BE2C (cell line): ENCODE data around the gene ARHGAP26.
A peak's percentile ranks its signal among the peaks of the same experiment; 100 is the strongest.

ENCODE experiments used
- DNase-seq: peaks from one replicate; pipeline ENCODE4 v3.0.0-alpha.2; 2020
- H3K27me3 ChIP-seq: fragments of 250-450 bp; sonication (Bioruptor Pico); 2 replicates; pipeline ENCODE4 v1.5.1; 2020; ENCODE audit warnings: mild to moderate bottlenecking
- H3K36me3 ChIP-seq: fragments of 250-450 bp; sonication (Bioruptor Pico); 2 replicates; pipeline ENCODE4 v1.5.1; 2020; ENCODE audit warnings: mild to moderate bottlenecking
- H3K4me1 ChIP-seq: fragments of 250-450 bp; sonication (Bioruptor Pico); 2 replicates; pipeline ENCODE4 v1.5.1; 2020
- H3K4me3 ChIP-seq: 2 replicates; pipeline ENCODE4 v1.5.1; 2011; ENCODE audit warnings: low read depth, low read length
- H3K9me3 ChIP-seq: fragments of 250-450 bp; sonication (Bioruptor Pico); 2 replicates; pipeline ENCODE4 v1.5.1; 2020
- CTCF ChIP-seq: IDR thresholded peaks from 2 replicates; pipeline ENCODE4 v1.5.1; 2012; ENCODE audit warnings: mild to moderate bottlenecking, low read depth, low read length

Gene ARHGAP26

GRCh38 chr5:143222287-143223231 lies 452.4 kb downstream of the ARHGAP26 start:
- peaks cover 6% of the 10 kb centered on the region for H3K4me1 ChIP-seq
- H3K27me3 ChIP-seq = no peaks in the 10 kb centered on the region
- no peaks in the 10 kb centered on the region for H3K36me3 ChIP-seq
- H3K9me3 ChIP-seq = no peaks in the 10 kb centered on the region; the same call in 1 of the 2 replicates
- no peak overlapping the region for H3K4me3 ChIP-seq
- no peak for TF ChIP-seq CTCF
- DNase-seq = peak; percentile 22

- no peak for TF ChIP-seq CTCF
- Histone ChIP-seq H3K27me3 (no peaks in the 10 kb centered on the region), H3K9me3 (no peaks in the 10 kb centered on the region; the same call in 1 of the 2 replicates), H3K4me1 (peaks cover 6% of the 10 kb centered on the region), H3K4me3 (no peak overlapping the region), H3K36me3 (no peaks in the 10 kb centered on the region)
- DNase-seq = no peak
Measured at GRCh38 chr5:143224672-143225071, 454.5 kb downstream of the ARHGAP26 start.

GRCh38 chr5:143225511-143225910 lies 455.3 kb downstream of the ARHGAP26 start:
- peaks cover 6% of the 10 kb centered on the region for H3K4me1 ChIP-seq
- no peak for TF ChIP-seq CTCF
- DNase-seq = no peak
- H3K36me3 ChIP-seq = no peaks in the 10 kb centered on the region
- no peaks in the 10 kb centered on the region for H3K27me3 ChIP-seq
- H3K4me3 ChIP-seq = no peak overlapping the region
- no peaks in the 10 kb centered on the region; the same call in 1 of the 2 replicates for H3K9me3 ChIP-seq

- DNase-seq = no peak
- Histone ChIP-seq H3K9me3 (no peaks in the 10 kb centered on the region; the same call in 1 of the 2 replicates), H3K27me3 (no peaks in the 10 kb centered on the region), H3K4me3 (no peak overlapping the region), H3K4me1 (peaks cover 6% of the 10 kb centered on the region), H3K36me3 (no peaks in the 10 kb centered on the region)
- no peak for TF ChIP-seq CTCF
Measured at GRCh38 chr5:143226361-143226760, 456.2 kb downstream of the ARHGAP26 start.

- Histone ChIP-seq H3K9me3 (no peaks in the 10 kb centered on the region; the same call in 1 of the 2 replicates), H3K4me1 (peaks cover 6% of the 10 kb centered on the region), H3K4me3 (no peak overlapping the region), H3K27me3 (no peaks in the 10 kb centered on the region), H3K36me3 (no peaks in the 10 kb centered on the region)
- no peak for TF ChIP-seq CTCF
- no peak for DNase-seq
Measured at GRCh38 chr5:143226872-143227271, 456.7 kb downstream of the ARHGAP26 start.

GRCh38 chr5:143227301-143227700 lies 457.1 kb downstream of the ARHGAP26 start:
- Histone ChIP-seq H3K36me3 (no peaks in the 10 kb centered on the region), H3K4me3 (no peak overlapping the region), H3K4me1 (peaks cover 4% of the 10 kb centered on the region), H3K27me3 (no peaks in the 10 kb centered on the region), H3K9me3 (no peaks in the 10 kb centered on the region; the same call in 1 of the 2 replicates)
- no peak for DNase-seq
- TF ChIP-seq CTCF = no peak
